ENCODE measurements around the gene KNTC1. TPM values are rescaled to one million over a fixed set of nuclear protein-coding genes. Genes with fewer than 3 reads are reported as not detected.
A peak's percentile ranks its signal among the peaks of the same experiment; 100 is the strongest.

The KNTC1 gene
- total RNA-seq, 1 experiment from 2014 or later = 71.3 TPM

DNA sequence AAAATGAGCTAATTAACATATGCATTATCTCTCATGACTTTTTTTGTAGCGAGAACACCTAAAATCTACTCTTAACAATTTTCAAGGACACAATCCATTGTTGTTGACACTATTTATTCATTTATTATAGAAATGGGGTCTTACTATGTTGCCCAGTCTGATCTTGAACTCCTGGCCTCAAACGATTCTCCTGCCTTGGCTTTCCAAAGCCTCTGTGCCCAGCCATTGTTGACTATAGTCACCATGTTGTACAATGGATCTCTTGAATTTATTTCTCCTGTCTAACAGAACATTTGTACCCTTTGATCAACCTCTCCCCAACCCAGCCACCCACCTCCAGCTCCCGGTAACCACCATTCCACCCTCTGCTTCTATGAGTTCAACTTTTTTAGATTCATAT, 134.9 kb downstream of the KNTC1 start:
- H3K79me1 ChIP-seq (ENCODE audit: insufficient read depth, low read depth, low read length, poor library complexity, severe bottlenecking) = no peaks in the 10 kb centered on the region
- no peak overlapping the region for H3K4me2 ChIP-seq (ENCODE audit: insufficient read depth, insufficient read length, low read length)
- H2BK20ac ChIP-seq (ENCODE audit: low read depth, low read length, poor library complexity, severe bottlenecking) = no peak overlapping the region
- no peaks in the 10 kb centered on the region for H3K4me1 ChIP-seq (ENCODE audit: insufficient read depth, low read length)
- H2BK12ac ChIP-seq (ENCODE audit: insufficient read length, low read depth, low read length) = no peak overlapping the region
- H2AK5ac ChIP-seq (ENCODE audit: insufficient read length, low read length) = no peak overlapping the region
- H3K9me3 ChIP-seq (ENCODE audit: control insufficient read depth, low read depth, low read length) = no peaks in the 10 kb centered on the region
- no peak overlapping the region for H3K23ac ChIP-seq (ENCODE audit: insufficient read length, low read depth, low read length)
- no peak overlapping the region for H3K4me3 Mint-ChIP-seq
- H3K9me3 Mint-ChIP-seq = no peaks in the 10 kb centered on the region
- no CpG with 5 or more reads among the region's 3 CpGs for WGBS (ENCODE audit: extremely low coverage, insufficient read length, low lambda C conversion rate)
- H2BK120ac ChIP-seq (ENCODE audit: low read depth, low read length, poor library complexity, severe bottlenecking) = no peak overlapping the region
- H2BK5ac ChIP-seq (ENCODE audit: insufficient read length, low read length) = no peak overlapping the region
- H3K27ac Mint-ChIP-seq = 0 out of 7 replicates have a peak overlapping the region, but pooled peaks of 1 of the 3 experiments have one; percentile 6
- H3K23me2 ChIP-seq (ENCODE audit: insufficient read length, low read depth, low read length, poor library complexity, severe bottlenecking) = no peaks in the 10 kb centered on the region
- H4K8ac ChIP-seq (replicated peaks; ENCODE audit: insufficient read length, low read depth, low read length) = no peak overlapping the region
- no peaks in the 10 kb centered on the region for H4K20me1 ChIP-seq (ENCODE audit: control insufficient read depth, insufficient read depth, insufficient read length)
- no peak overlapping the region for H3K56ac ChIP-seq (ENCODE audit: insufficient read length, low read depth, low read length)
- 0 out of 4 replicates have a peak, but pooled peaks cover 0 to 3% of the 10 kb centered on the region in 2 experiments for H3K4me1 Mint-ChIP-seq
- TF ChIP-seq, protein P1, sequence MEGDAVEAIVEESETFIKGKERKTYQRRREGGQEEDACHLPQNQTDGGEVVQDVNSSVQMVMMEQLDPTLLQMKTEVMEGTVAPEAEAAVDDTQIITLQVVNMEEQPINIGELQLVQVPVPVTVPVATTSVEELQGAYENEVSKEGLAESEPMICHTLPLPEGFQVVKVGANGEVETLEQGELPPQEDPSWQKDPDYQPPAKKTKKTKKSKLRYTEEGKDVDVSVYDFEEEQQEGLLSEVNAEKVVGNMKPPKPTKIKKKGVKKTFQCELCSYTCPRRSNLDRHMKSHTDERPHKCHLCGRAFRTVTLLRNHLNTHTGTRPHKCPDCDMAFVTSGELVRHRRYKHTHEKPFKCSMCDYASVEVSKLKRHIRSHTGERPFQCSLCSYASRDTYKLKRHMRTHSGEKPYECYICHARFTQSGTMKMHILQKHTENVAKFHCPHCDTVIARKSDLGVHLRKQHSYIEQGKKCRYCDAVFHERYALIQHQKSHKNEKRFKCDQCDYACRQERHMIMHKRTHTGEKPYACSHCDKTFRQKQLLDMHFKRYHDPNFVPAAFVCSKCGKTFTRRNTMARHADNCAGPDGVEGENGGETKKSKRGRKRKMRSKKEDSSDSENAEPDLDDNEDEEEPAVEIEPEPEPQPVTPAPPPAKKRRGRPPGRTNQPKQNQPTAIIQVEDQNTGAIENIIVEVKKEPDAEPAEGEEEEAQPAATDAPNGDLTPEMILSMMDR (conservative IDR thresholded peaks at IDR 0.05) = no peak
- no peak for DNase-seq
- H4K5ac ChIP-seq (ENCODE audit: insufficient read length, low read depth, low read length) = no peak overlapping the region
- H3K27ac ChIP-seq (ENCODE audit: insufficient read length, low read depth, low read length) = no peak overlapping the region
- no peak overlapping the region for H2BK15ac ChIP-seq (ENCODE audit: low read depth, low read length)
- no peak overlapping the region for H4K91ac ChIP-seq (ENCODE audit: insufficient read length, low read depth, low read length)
- H3K27me3 ChIP-seq (ENCODE audit: insufficient read depth, low read length) = no peaks in the 10 kb centered on the region
- no peaks in the 10 kb centered on the region; the same call in none of the 2 replicates for H3K27me3 Mint-ChIP-seq (ENCODE audit: low read depth)
- H2AFZ ChIP-seq (ENCODE audit: low read length) = no peak overlapping the region
- no peaks in the 10 kb centered on the region for H3K79me2 ChIP-seq (ENCODE audit: insufficient read depth, low read length)
- no peak overlapping the region for H3T11ph ChIP-seq (ENCODE audit: low read length)
- no peak overlapping the region for H3K4ac ChIP-seq (ENCODE audit: low read depth, low read length)
- no peak overlapping the region for H3K14ac ChIP-seq (ENCODE audit: insufficient read depth, low read length)
- no peak overlapping the region for H3K18ac ChIP-seq (ENCODE audit: insufficient read length, low read depth, low read length)
- H3K36me3 Mint-ChIP-seq (ENCODE audit: insufficient read depth in 1 of 3, low read depth in 3 of 3) = no peaks in the 10 kb centered on the region
- H3K9ac ChIP-seq (ENCODE audit: extremely low read depth, insufficient read length, low read length) = no peak overlapping the region

Data from H9 (cell line).